Stimulated activated CD8-positive, alpha-beta memory T cell treated with anti-CD3 and anti-CD28 coated beads, Interleukin-12 subunit alpha, Interleukin-12 subunit beta, amount 100 ng/mL, for 24 hours (primary cell): ENCODE measurements around the gene ZDHHC11.
"Not testable (repeated sequence)": the region's sequence is repeated elsewhere in the genome, so short reads cannot be mapped to it uniquely, and the experiment has no call there.

Experiments used
- DNase-seq: peaks from one replicate; pipeline ENCODE4 v3.0.0-alpha.2; 2020; ENCODE audit errors: extremely low read depth

ZDHHC11 gene

GRCh38 chr5:801472-801871, 49.3 kb downstream of the ZDHHC11 start:
- DNase-seq, result no peak

- DNase-seq, result not testable (repeated sequence)
Measured at GRCh38 chr5:801055-801454, 49.7 kb downstream of the ZDHHC11 start.

- not testable (repeated sequence) for DNase-seq
Measured at GRCh38 chr5:798505-799138, 52.2 kb downstream of the ZDHHC11 start.

GRCh38 chr5:797986-798385, 52.8 kb downstream of the ZDHHC11 start:
- not testable (repeated sequence) for DNase-seq

- not testable (repeated sequence) for DNase-seq
Measured at GRCh38 chr5:795873-796272, 54.9 kb downstream of the ZDHHC11 start.

GRCh38 chr5:794948-795347, 55.8 kb downstream of the ZDHHC11 start:
- not testable (repeated sequence) for DNase-seq

- DNase-seq, result not testable (repeated sequence)
Measured at GRCh38 chr5:788703-789102, 62.1 kb downstream of the ZDHHC11 start.

- not testable (repeated sequence) for DNase-seq
Measured at GRCh38 chr5:787857-788233, 62.9 kb downstream of the ZDHHC11 start.

GRCh38 chr5:787224-787856, 63.4 kb downstream of the ZDHHC11 start:
- not testable (repeated sequence) for DNase-seq

- DNase-seq, result not testable (repeated sequence)
Measured at GRCh38 chr5:785181-785705, 65.5 kb downstream of the ZDHHC11 start.

GRCh38 chr5:784428-785177, 66.2 kb downstream of the ZDHHC11 start, which contains the start of gene ZDHHC11B:
TSS of gene ZDHHC11B (minus strand) at chr5:784729. CDS start at chr5:766919, 17,810 bp downstream.
- peak; percentile 89 for DNase-seq

- not testable (repeated sequence) for DNase-seq
Measured at GRCh38 chr5:783881-784427, 66.8 kb downstream of the ZDHHC11 start.

GRCh38 chr5:783049-783802, 67.6 kb downstream of the ZDHHC11 start:
- DNase-seq, result not testable (repeated sequence)

- DNase-seq, result not testable (repeated sequence)
Measured at GRCh38 chr5:782356-782755, 68.4 kb downstream of the ZDHHC11 start.

GRCh38 chr5:780571-780970, 70.2 kb downstream of the ZDHHC11 start:
- DNase-seq, result not testable (repeated sequence)

- DNase-seq, result not testable (repeated sequence)
Measured at GRCh38 chr5:778967-779366, 71.8 kb downstream of the ZDHHC11 start.

- DNase-seq, result not testable (repeated sequence)
Measured at GRCh38 chr5:778421-778820, 72.4 kb downstream of the ZDHHC11 start.

- no peak for DNase-seq
Measured at GRCh38 chr5:777756-778161, 73.0 kb downstream of the ZDHHC11 start.

- DNase-seq, result no peak
Measured at GRCh38 chr5:776862-777711, 73.7 kb downstream of the ZDHHC11 start.
